ENCODE data around the gene PPP4R1.
"Not testable (repeated sequence)": the region's sequence is repeated elsewhere in the genome, so short reads cannot be mapped to it uniquely, and the experiment has no call there.

The PPP4R1 gene, protein sequence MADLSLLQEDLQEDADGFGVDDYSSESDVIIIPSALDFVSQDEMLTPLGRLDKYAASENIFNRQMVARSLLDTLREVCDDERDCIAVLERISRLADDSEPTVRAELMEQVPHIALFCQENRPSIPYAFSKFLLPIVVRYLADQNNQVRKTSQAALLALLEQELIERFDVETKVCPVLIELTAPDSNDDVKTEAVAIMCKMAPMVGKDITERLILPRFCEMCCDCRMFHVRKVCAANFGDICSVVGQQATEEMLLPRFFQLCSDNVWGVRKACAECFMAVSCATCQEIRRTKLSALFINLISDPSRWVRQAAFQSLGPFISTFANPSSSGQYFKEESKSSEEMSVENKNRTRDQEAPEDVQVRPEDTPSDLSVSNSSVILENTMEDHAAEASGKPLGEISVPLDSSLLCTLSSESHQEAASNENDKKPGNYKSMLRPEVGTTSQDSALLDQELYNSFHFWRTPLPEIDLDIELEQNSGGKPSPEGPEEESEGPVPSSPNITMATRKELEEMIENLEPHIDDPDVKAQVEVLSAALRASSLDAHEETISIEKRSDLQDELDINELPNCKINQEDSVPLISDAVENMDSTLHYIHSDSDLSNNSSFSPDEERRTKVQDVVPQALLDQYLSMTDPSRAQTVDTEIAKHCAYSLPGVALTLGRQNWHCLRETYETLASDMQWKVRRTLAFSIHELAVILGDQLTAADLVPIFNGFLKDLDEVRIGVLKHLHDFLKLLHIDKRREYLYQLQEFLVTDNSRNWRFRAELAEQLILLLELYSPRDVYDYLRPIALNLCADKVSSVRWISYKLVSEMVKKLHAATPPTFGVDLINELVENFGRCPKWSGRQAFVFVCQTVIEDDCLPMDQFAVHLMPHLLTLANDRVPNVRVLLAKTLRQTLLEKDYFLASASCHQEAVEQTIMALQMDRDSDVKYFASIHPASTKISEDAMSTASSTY

DNA sequence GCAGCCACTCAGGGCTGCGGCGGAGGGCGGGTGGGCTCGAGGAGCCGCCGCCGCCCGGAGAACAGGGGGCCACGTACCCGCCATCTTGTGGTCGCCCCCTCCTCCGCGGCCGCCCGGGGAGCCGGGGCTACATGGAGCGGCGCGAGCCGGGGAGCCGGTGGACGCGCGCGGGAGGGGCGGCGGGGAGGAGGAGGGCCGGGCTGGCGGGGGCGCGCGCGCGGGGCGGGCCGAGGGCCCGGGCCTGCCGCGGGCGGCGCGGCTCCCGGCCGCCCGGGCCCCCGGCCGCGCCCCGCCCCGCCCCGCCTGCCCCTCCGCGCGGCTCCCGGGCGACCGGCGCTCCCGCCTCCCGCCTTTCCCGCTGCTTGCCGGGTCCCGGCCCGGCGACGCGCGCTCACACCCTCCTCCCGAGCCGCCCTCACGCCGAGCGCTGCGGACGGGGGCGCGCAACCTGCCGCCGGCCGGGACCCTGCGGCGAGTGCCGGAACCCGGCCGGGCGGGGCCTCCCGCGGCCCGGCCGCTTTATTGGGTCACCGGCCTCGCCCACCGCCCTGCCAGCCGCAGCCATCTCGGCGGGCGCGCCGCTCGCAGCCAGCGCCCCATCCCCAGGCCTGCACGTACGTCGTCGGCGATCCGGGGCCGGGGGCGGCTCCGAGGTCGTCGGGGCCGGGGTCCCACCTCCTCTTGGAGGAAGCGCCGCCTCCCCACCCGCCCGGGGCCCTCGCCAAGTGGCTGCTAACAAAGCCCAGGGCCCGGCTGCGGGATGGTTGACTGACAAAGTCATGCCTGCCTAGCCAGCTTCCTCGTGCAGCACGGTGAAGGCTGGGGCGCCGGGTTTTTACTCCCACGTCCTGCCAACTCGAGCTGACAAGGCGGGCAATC lies at the start of gene PPP4R1:
PPP4R1 (minus strand) TSS at position 159 of the 879 bp plus-strand sequence; CDS start at position 84, 75 bp downstream.
- in situ Hi-C loops (cut with MboI; ENCODE audit: low sequenced_read_pairs), result no loop called here

DNA sequence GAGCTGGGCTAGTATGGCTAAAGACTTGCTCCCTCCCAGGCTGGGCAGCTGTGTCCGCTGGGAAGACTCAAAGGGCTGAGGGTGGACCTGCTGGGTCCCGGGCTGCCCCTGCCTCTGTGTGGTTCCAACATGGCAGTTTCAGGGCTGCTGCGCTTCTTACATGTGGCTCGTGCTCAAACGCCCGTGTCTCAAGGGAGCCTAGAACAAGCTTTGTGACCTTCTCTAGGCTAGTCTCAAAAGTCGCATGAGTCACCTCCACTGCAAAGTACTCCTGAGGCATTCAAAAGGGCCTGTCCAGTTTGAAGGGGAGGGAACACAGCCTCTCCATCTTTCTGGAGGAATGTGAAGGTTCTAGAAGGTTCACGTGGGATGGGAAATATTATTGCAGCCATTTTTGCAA lies 49.0 kb upstream of the PPP4R1 start:
- in situ Hi-C loops (cut with MboI; ENCODE audit: low sequenced_read_pairs), result no loop called here

DNA sequence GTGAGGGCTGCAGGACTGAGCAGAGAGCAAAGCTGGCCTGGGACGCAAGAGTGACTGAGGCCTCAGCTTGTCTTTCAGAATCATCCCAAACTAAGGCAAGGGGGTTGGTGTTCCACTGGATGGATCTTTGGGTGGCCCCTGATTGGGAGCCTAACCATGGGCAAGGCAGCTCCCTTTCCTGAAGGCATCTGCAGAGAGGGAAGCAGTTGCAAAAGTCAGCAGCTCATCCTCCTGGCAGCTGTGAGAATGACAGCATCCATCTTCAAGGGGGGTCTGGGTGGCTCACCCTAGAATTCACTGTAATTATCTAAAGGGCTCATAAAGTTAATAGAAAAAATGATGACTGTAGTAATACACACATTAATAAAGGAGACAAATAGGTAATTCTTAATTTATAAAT lies 47.2 kb upstream of the PPP4R1 start:
- in situ Hi-C loops (cut with MboI; ENCODE audit: low sequenced_read_pairs), result no loop called here

DNA sequence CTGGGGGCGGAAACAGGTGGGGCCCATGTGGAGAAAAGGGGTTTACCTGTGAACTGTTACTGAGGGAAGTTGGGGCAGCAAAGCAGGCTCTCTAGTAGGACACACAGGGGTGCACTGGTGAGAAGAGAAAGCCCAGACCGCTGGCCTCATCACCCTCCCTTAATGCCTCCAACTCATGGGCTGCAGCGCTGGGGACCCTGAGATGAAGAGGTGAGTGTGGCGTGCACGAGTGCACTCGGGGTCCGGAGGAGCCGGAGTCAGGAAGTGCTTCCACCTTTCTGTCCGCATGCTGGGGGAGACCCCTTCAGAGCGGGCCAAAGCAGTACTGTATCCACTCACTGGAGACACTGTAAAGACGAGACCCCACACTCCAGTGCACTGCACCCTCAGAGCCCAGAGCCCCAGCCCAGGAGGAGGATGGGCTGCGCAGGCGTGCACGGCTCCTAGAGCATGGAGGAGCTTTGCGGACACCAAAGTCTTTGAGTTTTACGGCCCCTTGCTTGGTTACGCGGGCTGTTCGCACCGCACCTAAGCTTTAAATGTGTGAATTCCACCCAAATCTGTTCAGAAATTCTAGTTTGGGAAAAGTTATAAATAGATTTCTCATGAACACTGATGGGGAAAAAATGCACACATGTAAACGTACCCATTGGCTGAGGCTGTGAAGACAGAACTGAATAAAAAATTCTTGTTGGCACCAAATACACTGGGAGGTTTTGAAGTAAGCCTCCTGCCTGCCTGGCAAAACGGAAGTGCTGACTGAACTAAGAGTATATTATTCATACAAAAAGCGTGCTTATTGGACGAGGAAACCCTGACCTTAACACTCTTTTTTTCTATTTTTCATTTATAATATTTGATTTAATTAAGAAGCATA lies 45.4 kb upstream of the PPP4R1 start:
- in situ Hi-C loops (cut with MboI; ENCODE audit: low sequenced_read_pairs), result no loop called here

DNA sequence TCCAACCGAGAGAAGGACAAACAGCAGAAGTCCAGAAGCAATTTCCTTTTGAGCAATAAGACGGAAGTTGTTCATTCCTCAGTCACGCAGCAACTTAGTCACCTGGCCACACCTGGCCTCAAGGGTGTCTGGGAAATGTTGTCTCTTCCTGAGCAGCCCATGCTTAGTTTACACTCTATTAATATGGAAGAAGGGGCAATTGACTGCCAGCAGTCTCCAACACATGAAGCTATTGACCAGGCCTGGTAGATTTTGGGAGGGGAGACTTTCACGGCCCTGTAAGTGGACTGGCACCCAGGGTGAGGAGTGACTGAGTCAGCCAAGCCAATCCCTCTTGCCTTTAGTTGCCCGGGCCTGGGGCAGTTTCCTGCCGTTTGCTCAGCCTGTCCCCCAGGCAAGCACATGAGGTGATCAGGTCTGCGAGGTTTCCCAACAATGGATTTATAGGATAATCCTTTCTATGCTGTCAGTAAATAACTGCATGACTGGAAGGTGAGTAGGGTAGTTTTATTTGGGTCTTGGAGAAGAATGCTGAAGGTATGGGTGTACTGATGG lies 43.8 kb upstream of the PPP4R1 start:
- in situ Hi-C loops (cut with MboI; ENCODE audit: low sequenced_read_pairs), result no loop called here

DNA sequence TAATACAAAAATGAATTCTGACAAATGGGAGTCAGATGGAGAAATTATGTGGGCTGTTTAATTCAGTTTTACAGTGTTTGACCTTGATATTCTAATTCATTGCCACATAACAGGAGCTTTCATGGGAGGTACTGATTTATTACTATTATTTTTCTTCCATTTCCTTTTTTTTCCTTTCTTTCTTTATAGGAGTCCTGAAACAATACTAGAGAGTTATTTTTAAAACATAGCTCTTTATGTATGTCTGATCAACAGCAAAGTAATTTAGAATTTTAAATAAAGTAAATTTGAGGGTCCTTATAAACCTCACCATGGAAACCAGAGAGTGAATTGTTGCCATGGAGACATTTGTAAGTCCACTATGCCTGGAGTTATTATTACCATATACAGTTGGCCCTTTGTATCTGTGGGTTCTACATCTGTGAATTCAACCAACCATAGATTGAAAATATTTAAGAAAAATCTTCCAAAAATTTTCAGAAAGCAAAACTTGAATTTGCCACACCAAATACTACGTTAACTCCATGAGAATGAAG lies 40.9 kb upstream of the PPP4R1 start:
- in situ Hi-C loops (cut with MboI; ENCODE audit: low sequenced_read_pairs), result no loop called here

DNA sequence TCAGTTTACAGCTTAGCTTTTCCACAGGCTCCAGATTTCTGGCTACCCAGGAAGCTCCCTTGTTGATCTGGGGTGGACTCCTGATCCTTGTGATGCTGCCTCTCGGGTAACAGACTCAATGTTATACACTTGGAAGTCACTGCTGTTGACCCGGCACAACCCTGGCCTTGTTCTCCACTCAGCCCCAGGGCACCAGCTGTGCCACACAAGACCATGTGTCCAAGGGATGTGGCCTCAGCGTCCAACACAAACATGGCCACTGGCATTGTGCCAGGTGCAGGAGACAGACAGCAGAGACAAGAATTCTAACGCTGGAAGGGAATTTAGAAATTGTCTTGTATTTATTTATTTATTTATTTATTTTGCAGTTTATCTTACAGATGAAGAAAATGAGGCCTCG lies 39.0 kb upstream of the PPP4R1 start:
- in situ Hi-C loops (cut with MboI; ENCODE audit: low sequenced_read_pairs), result no loop called here

DNA sequence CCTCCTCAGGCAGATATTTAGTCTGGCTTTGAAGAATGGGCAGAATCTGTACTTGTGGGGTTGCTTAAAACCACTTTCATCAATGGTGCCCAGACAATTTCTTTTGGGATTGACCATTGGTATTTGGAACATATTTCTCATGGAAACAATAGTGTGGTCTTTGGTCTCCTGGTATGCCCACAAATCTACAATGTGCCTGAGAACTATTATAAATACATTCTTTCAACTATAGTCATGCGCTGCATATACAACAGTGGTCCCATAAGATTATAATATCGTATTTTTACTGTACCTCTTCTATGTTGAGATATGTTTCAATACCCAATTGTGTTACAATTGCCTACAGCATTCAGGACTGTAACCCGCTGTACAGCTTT lies 34.8 kb upstream of the PPP4R1 start:
- in situ Hi-C loops (cut with MboI; ENCODE audit: low sequenced_read_pairs), result no loop called here

DNA sequence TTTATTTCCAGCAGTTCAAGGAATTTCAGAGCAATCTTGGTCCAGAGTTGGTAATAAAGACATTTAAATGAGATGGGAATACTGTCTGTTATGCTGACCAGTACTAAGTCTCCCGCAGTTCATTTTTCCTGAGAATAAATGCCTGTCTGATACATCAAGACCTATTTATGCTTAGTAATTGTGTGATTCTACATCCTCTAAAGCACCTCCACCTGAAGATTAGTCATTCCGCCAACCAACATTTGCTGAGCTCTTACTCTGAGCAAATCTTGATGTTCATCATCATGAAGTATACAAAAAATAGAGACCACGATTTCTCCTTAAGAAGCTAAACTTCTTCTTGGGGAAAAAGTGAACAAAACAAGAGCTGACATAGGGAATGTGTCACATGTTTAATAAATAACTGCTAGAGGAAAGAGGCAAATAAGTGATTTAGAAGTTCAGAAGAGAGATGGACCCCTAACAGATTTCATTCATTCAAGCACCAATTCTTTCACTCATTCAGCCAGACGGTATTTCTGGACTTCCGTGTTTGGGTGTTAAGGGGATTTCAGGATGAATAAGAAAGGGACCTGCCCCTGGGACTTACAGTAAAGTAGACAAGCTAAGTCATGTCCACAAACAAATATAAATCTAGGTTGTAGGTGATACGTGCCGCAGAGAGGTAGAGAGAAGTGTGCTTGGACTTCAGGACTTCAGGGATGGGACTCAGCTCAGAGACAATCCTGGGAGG lies 34.2 kb upstream of the PPP4R1 start:
- in situ Hi-C loops (cut with MboI; ENCODE audit: low sequenced_read_pairs), result no loop called here

DNA sequence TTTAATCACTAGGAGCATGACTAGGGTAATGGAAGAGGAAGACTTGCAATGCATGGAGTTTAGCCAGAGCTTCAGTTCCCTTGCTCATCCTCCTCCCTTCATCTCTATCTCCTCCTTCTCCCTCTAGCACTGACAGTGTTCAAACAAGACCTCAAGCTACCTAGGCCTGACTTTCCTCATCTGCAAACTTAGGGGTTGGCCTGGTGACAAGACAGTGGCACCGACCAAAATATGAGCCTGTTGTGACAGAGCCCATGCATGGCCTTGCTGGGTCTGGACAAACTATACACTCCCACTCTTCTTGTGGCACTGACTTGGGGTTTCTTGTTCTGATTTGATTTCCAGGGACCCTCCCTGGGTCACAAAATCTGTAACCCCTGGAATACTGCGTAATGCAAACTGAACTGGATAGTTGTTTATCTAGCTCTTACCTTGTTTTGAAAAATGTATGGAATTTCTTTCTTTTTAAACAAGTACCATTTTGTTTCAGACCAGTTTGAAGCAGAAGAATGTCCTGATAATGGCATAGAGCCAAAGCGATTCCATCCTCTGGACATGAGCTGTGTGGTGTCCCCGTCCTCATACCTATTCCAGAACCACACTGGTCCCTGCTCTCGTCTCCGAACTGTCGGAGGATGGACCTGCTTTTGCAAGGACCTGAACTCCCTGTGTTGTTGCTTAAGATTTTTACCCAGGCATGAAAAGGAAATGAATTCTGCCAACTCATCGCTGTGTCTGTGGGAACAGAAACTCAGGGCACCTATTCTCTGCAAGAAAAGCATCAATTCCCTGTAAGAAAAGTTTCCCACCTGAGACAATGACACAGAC lies 33.4 kb upstream of the PPP4R1 start:
- in situ Hi-C loops (cut with MboI; ENCODE audit: low sequenced_read_pairs), result no loop called here

DNA sequence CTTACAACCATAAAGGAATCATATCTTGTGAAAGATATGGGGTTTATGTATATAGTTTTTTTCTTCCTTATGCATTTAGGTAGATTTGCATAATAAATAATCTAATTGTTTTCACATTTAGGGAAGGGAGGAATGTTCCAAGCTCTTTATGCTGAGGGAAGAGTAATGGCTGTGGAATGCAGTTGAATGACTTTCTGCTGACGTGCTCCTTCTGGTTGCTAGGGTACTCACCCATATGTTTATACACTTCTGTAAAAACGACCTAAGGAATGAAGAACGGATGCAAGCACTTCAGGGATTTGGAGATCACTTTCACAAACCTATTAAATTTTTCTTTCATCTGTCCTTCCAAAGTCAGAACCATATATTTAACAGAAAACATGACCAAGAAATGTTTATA lies 29.2 kb upstream of the PPP4R1 start:
- in situ Hi-C loops (cut with MboI; ENCODE audit: low sequenced_read_pairs), result no loop called here

DNA sequence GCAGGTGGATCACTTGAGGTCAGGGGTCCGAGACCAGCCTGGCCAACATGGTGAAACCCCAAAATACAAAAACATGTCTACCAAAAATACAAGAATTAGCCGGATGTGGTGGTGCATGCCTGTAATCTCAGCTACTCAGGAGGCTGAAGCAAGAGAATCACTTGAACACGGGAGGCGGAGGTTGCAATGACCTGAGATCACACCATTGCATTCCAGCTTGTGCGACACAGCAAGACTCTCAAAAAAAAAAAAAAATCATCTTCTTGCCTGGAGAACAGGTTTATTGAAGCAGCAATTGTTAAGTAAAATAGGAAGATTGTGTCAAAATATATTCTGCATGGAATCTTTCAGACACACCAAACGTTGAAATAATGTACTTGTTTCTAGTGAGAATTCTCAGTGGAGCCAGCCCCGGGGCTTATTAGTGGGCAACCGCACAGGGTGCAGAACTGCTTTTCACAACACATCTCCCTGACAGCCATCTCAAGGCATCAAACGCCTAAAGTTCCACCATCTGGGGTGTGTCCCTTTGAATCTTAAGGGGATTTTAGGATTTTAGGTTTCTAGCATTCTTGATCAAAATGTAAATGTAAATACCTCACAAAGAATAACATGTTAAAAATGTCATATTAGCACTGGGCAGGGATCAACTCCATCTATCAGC lies 28.6 kb upstream of the PPP4R1 start:
- in situ Hi-C loops (cut with MboI; ENCODE audit: low sequenced_read_pairs), result no loop called here

DNA sequence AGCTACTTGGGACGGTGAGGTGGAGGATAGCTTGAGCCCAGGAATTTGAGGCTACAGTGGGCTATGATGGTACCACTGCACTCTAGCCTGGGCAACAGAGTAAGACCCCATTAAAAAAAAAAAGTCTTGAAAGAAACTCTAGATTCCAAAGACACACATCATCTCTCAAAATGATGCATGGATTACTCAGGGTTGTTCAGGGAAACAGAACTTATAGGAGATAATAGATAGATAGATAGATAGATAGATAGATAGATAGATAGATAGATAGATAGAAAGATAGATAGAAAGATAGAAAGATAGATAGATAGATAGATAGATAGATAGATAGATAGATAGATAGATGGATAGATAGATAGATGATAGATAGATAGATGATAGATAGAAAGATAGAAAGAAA lies 26.7 kb upstream of the PPP4R1 start:
- in situ Hi-C loops (cut with MboI; ENCODE audit: low sequenced_read_pairs), result not testable (repeated sequence)

DNA sequence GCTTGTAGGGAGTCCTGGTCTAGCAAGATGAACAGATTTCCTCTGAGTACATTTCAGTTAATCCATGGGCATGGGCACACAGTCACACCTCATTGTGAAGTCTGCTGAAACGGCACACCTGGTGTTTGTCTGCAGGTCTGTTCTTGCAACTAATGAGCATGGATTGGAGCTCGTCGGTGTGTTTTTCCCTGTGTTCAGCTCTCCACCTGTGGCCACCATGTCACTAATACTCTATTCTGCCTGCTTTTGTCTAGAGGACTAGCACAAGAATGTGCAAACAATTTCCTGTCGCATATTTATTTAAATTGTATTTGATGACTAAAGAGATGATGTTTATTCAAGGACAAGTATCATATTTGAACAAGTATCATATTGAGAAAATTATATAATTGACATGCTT lies 24.5 kb upstream of the PPP4R1 start:
- in situ Hi-C loops (cut with MboI; ENCODE audit: low sequenced_read_pairs), result no loop called here

DNA sequence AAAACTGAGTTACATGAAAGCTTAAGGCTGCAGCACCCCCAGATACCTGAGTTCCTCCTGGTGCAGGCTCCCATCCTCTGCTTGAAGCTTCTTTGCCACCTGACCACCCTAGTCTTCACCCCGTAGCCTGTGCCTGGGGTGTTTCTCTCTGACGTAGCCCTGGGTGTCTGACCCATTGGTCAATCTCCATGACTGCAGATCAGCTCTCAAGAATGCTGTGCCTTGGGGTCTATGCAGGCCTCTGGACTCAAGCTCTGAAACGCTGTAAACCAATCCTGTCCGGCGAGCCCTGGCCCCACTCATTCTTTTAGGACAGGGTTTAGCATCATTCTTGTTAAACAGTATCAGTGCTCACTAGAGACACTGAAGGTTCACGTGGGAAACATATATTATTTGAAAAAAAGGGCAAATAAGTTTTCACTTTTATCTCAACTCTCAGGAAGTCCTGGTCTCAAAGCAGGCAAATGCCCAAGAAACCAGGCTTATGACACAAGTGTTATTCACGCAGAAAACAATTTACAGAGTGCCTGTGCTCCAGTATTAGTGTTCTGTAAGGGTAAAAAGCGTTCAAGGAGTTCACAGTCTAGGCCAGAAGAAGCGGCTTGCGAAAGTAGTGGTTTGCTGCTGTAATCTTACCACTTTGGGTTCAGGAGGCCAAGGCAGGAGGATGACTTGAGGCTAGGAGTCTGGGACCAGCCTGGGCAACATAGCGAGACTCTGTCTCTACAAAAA lies 22.8 kb upstream of the PPP4R1 start:
- in situ Hi-C loops (cut with MboI; ENCODE audit: low sequenced_read_pairs), result no loop called here

DNA sequence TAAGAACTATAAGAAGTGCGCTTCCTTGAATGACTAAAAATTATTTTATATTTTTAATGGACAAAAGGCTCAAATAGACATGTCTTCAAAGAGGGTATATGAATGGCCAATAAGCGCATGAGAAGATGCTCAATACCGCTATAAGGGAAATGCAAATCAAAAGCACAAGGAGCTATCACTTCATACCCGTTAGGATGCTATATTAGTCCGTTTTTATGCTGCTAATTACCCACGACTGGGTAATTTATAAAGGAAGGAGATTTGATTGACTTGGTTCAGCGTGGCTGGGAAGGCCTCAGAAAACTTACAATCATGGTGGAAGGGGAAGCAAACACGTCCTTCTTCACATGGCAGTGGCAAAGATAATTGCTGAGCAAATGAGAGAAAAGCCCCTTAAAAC lies 20.5 kb upstream of the PPP4R1 start:
- in situ Hi-C loops (cut with MboI; ENCODE audit: low sequenced_read_pairs), result no loop called here

Measured in HL-60/S4 (cell line).